ENCODE measurements around the gene DRAM2. TPM values are rescaled to one million over a fixed set of nuclear protein-coding genes. Genes with fewer than 3 reads are reported as not detected.

Gene DRAM2
- total and polyA plus RNA-seq, 2 donors = 63.7 to 77.5 TPM

Other genes with a start within 250 kb of the DRAM2 start
- gene LRIF1, start 176.2 kb downstream of the DRAM2 start, total RNA-seq = 17.6 TPM
- gene LRIF1, start 176.2 kb downstream of the DRAM2 start, polyA plus RNA-seq = 32.8 TPM
- 56.9 TPM for gene CEPT1, start 130 bp upstream of the DRAM2 start, total RNA-seq
- gene CEPT1, start 130 bp upstream of the DRAM2 start, polyA plus RNA-seq = 55.3 TPM
- 106 TPM for gene DENND2D, start 60.6 kb upstream of the DRAM2 start, total RNA-seq
- 134 TPM for gene DENND2D, start 60.6 kb upstream of the DRAM2 start, polyA plus RNA-seq
- gene CHI3L2, start 87.6 kb upstream of the DRAM2 start, total RNA-seq = 291 TPM
- 190 TPM for gene CHI3L2, start 87.6 kb upstream of the DRAM2 start, polyA plus RNA-seq
- gene CHIA, start 150.8 kb upstream of the DRAM2 start, total RNA-seq = 0.05 TPM
- gene CHIA, start 150.8 kb upstream of the DRAM2 start, polyA plus RNA-seq = 0.30 TPM

Data from thymus (tissue), 2 donors.